Activated B cell treated with CpG ODN at 0.5 μM for 24 hours (primary cell): Measurements from ENCODE around the gene IL1F10. TPM values are rescaled to one million over a fixed set of nuclear protein-coding genes. Genes with fewer than 3 reads are reported as not detected.
A peak's percentile ranks its signal among the peaks of the same experiment; 100 is the strongest.

Source experiments
- ATAC-seq: fragments of 200-7000 bp; cut with Tn5 transposase; one replicate; pipeline ENCODE4 v1.10.0; 2021; ENCODE audit warnings: low read depth, mild to moderate bottlenecking, moderate library complexity
- CTCF ChIA-PET: fragments of 350-600 bp; sonication (Branson Sonifier 250); formaldehyde crosslinking; loops from one replicate; lab custom pipeline; 2021; ENCODE audit warnings: antibody characterized with exemption; lab: Charles Lee
- POLR2A ChIA-PET: fragments of 350-600 bp; sonication (Branson Sonifier 250); formaldehyde crosslinking; loops from one replicate; lab custom pipeline; 2021; ENCODE audit warnings: antibody characterized with exemption; lab: Charles Lee
- DNase-seq: peaks from one replicate; pipeline ENCODE4 v3.0.0; 2022
- H3K27ac Mint-ChIP-seq: one replicate; pipeline ENCODE4 v1.8.0; 2020; ENCODE audit warnings: mixed read lengths
- H3K27me3 Mint-ChIP-seq: one replicate; pipeline ENCODE4 v1.8.0; 2021; ENCODE audit warnings: mixed read lengths
- H3K36me3 Mint-ChIP-seq: one replicate; pipeline ENCODE4 v1.8.0; 2021; ENCODE audit warnings: low read depth, mixed read lengths
- H3K4me1 Mint-ChIP-seq: one replicate; pipeline ENCODE4 v1.8.0; 2021; ENCODE audit warnings: mixed read lengths
- H3K4me3 Mint-ChIP-seq: one replicate; pipeline ENCODE4 v1.8.0; 2020; ENCODE audit warnings: mild to moderate bottlenecking, mixed read lengths
- H3K9me3 Mint-ChIP-seq: one replicate; pipeline ENCODE4 v1.8.0; 2020; ENCODE audit warnings: mixed read lengths
- intact Hi-C: fragments of 100-400 bp; cut with micrococcal nuclease; formaldehyde crosslinking; loops from one replicate; pipeline ENCODE4 v1.15.1; 2024
- total RNA-seq: library from RNA; stranded (reverse); gene quantifications from 2 replicates; pipeline ENCODE4 v1.2.3, GENCODE V29; 2022
- TF ChIP-seq, protein P1 (sequence below): fragments of 200-600 bp; IDR thresholded peaks from one replicate; pipeline ENCODE4 v1.8.0; 2022; ENCODE audit warnings: antibody characterized with exemption, mild to moderate bottlenecking

IL1F10 gene
- total RNA-seq, 1 donor from 2014 or later: not detected

DNA sequence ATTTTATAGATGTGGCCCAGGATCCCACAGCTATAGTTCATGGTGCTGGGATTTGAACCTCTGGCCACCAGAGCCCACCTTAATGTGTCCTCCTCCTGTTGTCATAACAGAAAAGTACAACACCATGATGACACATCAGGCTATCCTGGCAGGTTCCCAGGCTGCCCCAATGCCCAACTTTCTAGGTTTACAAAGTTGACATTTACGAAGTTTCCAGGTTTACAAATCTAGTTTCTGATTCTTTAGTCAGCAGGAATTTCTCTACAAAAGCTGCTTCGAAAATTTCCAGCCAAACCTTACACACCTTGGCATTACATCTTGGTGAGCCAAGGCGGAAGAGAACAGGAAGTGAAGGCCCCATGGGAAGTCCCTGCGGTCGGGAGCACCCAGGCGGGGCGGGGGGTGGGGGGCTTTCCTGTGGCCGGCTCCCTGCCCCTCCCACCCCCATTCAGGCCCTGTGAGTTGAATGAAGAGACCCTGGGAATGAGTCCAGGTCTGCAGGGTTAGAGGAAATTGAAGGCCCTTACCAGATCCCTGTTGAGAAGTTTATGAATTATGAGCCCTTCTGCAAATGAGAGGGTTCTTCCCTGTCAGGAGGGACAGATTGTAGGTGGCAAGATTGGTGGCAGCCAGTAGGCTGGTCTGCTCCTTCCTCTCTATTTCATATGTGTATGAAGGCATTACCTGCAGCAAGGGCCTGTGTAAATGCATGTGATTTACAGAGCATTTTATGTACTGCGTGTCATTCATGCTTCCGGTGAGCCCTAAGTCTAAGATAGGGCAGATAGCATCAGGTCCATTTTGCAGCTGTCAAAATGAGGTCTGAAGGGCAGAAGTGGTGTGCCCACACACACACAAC lies 48.6 kb downstream of the IL1F10 start:
- peak; percentile 80 for ATAC-seq
- CTCF ChIA-PET: interaction anchor here (1.3 kb wide), 1 partner anchor 36 kb away, joined by 4 read pairs; no protein-coding TSS in a partner anchor
- TF ChIP-seq, protein P1, sequence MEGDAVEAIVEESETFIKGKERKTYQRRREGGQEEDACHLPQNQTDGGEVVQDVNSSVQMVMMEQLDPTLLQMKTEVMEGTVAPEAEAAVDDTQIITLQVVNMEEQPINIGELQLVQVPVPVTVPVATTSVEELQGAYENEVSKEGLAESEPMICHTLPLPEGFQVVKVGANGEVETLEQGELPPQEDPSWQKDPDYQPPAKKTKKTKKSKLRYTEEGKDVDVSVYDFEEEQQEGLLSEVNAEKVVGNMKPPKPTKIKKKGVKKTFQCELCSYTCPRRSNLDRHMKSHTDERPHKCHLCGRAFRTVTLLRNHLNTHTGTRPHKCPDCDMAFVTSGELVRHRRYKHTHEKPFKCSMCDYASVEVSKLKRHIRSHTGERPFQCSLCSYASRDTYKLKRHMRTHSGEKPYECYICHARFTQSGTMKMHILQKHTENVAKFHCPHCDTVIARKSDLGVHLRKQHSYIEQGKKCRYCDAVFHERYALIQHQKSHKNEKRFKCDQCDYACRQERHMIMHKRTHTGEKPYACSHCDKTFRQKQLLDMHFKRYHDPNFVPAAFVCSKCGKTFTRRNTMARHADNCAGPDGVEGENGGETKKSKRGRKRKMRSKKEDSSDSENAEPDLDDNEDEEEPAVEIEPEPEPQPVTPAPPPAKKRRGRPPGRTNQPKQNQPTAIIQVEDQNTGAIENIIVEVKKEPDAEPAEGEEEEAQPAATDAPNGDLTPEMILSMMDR: no peak
- Mint-ChIP-seq H3K27me3 (no peaks in the 10 kb centered on the region), H3K4me3 (peak overlapping the region; percentile 42), H3K4me1 (peaks cover 17% of the 10 kb centered on the region), H3K9me3 (no peaks in the 10 kb centered on the region), H3K36me3 (no peaks in the 10 kb centered on the region), H3K27ac (no peak overlapping the region)
- peak; percentile 28 for DNase-seq
- POLR2A ChIA-PET: interaction anchor here (0.6 kb wide), 1 partner anchor 11 kb away, joined by 5 read pairs; the partner anchor contains the start of gene IL1RN
- intact Hi-C loops: no loop called here

DNA sequence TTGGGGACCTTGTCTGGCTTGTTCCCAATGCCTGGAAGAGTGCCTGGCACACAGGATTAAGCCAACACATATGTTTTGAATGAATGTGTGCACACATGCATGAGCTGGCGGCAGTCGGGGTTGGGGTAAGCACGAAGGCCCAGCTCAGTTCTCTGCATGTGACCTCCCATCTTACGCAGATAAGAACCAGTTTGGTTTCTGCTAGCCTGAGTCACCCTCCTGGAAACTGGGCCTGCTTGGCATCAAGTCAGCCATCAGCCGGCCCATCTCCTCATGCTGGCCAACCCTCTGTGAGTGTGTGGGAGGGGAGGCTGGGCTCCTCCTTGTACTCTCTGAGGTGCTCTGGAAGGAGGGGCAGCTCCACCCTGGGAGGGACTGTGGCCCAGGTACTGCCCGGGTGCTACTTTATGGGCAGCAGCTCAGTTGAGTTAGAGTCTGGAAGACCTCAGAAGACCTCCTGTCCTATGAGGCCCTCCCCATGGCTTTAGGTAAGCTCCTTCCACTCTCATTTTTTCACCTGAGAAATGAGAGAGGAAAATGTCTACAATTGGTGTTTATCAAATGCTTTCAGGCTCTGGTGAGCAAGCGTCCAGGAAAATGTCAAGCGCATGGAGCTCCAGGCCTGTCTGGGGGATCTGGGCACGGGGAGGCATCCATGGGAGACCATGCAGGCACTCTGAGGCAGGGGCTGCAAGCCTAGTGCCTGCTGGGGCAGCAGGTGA lies 49.9 kb downstream of the IL1F10 start:
- DNase-seq: no peak
- ChIA-PET POLR2A (interaction anchor here (0.8 kb wide), 1 partner anchor 19 kb away, joined by 3 read pairs; no protein-coding TSS in a partner anchor), CTCF (interaction anchor here (0.7 kb wide), 1 partner anchor 37 kb away, joined by 3 read pairs; no protein-coding TSS in a partner anchor)
- H3K4me3 Mint-ChIP-seq: no peak overlapping the region
- no peaks in the 10 kb centered on the region for H3K36me3 Mint-ChIP-seq
- peaks cover 17% of the 10 kb centered on the region for H3K4me1 Mint-ChIP-seq
- no peaks in the 10 kb centered on the region for H3K9me3 Mint-ChIP-seq
- intact Hi-C loops: no loop called here
- no peak for ATAC-seq
- H3K27ac Mint-ChIP-seq: no peak overlapping the region
- TF ChIP-seq, protein P1: no peak
- no peaks in the 10 kb centered on the region for H3K27me3 Mint-ChIP-seq

DNA sequence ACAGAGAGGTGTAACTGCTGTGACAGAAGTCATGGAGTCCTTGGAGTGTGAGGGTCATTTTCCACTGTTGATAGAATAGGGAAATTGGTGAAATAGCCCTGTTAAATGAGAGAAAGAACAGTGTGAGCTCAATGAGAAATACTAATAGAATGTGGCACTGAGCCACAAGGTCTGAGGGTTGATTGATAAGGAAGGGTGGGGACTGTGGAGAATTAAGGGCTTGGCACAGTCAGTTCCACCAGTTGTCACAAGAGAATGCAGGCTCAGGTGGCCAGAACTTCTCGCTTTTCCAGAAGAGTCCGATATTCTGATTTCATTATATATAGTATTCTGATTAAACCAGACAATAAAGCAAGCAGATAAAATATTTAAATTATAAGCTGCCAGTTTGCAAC lies 50.5 kb downstream of the IL1F10 start:
- TF ChIP-seq, protein P1: no peak
- Mint-ChIP-seq H3K4me3 (no peak overlapping the region), H3K27ac (no peak overlapping the region), H3K36me3 (no peaks in the 10 kb centered on the region), H3K4me1 (peaks cover 17% of the 10 kb centered on the region), H3K9me3 (no peaks in the 10 kb centered on the region), H3K27me3 (no peaks in the 10 kb centered on the region)
- DNase-seq (no peak), ATAC-seq (no peak)
- ChIA-PET POLR2A (interaction anchor here (0.8 kb wide), 1 partner anchor 18 kb away, joined by 3 read pairs; no protein-coding TSS in a partner anchor), CTCF (interaction anchor here (1.2 kb wide), 1 partner anchor 19 kb away, joined by 3 read pairs; no protein-coding TSS in a partner anchor)
- intact Hi-C loops: no loop called here

DNA sequence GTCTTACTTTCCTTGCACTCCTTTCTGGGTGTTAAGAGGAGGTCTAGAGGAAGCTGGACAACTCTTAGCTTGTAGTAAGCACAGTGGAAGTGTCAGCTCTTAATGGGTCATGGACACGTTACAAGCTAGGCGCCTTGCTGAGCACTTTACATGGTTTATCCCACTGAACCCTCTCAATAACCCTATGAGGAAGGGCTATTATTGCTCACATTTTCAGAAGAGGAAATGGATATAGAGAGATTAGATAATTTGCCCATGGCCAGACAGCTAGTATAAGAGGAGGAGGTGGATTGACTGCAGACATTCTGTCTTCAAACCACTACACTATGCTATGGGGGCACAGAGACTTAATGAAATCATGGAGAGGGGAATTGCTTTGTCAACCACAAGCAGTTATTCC lies 51.3 kb downstream of the IL1F10 start:
- Mint-ChIP-seq H3K9me3 (no peaks in the 10 kb centered on the region), H3K36me3 (no peaks in the 10 kb centered on the region), H3K4me1 (peaks cover 24% of the 10 kb centered on the region), H3K4me3 (no peak overlapping the region), H3K27me3 (no peaks in the 10 kb centered on the region), H3K27ac (no peak overlapping the region)
- intact Hi-C loops: no loop called here
- ChIA-PET POLR2A (no interaction called here), CTCF (interaction anchor here (1.2 kb wide), 1 partner anchor 18 kb away, joined by 3 read pairs; no protein-coding TSS in a partner anchor)
- DNase-seq (no peak), ATAC-seq (no peak)
- TF ChIP-seq, protein P1: no peak
